Suprapubic skin (tissue), 4 donors: Measurements from ENCODE around the gene MORC3. TPM values are rescaled to one million over a fixed set of nuclear protein-coding genes. Genes with fewer than 3 reads are reported as not detected.
"Not testable (repeated sequence)": the region's sequence is repeated elsewhere in the genome, so short reads cannot be mapped to it uniquely, and the experiment has no call there.

ENCODE experiments used
- DNase-seq, 2 donors: peaks; one replicate each; pipeline ENCODE4 v3.0.0-alpha.2; 2019; ENCODE audit warnings: low spot score in 2 of 2
- H3K27ac ChIP-seq: fragments of 200-600 bp; sonication (generic); one replicate; pipeline ENCODE4 v1.5.1; 2019
- H3K27me3 ChIP-seq: fragments of 200-600 bp; sonication (generic); one replicate; pipeline ENCODE4 v1.5.1; 2019
- H3K36me3 ChIP-seq: fragments of 200-600 bp; sonication (generic); one replicate; pipeline ENCODE4 v1.5.1; 2019
- H3K4me1 ChIP-seq: fragments of 200-600 bp; sonication (generic); one replicate; pipeline ENCODE4 v1.5.1; 2019
- H3K4me3 ChIP-seq: fragments of 200-600 bp; sonication (generic); one replicate; pipeline ENCODE4 v1.5.1; 2019; ENCODE audit warnings: mild to moderate bottlenecking
- H3K9me3 ChIP-seq: fragments of 200-600 bp; sonication (generic); one replicate; pipeline ENCODE4 v1.5.1; 2019
- CTCF ChIP-seq, 2 donors: fragments of 200-600 bp in 1 of 2; fragments of 450-650 bp in 1 of 2; sonication (generic) in 1 of 2; IDR thresholded peaks; one replicate each; pipeline ENCODE4 v1.5.1; 2016 to 2019; ENCODE audit warnings: antibody characterized with exemption in 2 of 2, mild to moderate bottlenecking in 1 of 2, moderate library complexity in 1 of 2
- EP300 ChIP-seq: sonication (generic); formaldehyde crosslinking; IDR thresholded peaks from one replicate; pipeline ENCODE4 v1.6.1; 2017; ENCODE audit warnings: antibody characterized with exemption
- POLR2A ChIP-seq, 2 donors: fragments of 450-650 bp; IDR thresholded peaks; one replicate each; pipeline ENCODE4 v1.6.1; 2017; ENCODE audit warnings: antibody characterized with exemption in 2 of 2, mild to moderate bottlenecking in 2 of 2, moderate library complexity in 2 of 2
- POLR2AphosphoS5 ChIP-seq, 3 donors: sonication (generic); formaldehyde crosslinking; IDR thresholded peaks; one replicate each; pipeline ENCODE4 v1.6.1; 2017; ENCODE audit warnings: antibody characterized with exemption in 3 of 3
- WGBS: methylation state at CpG from one replicate; pipeline ENCODE4 v1.1.5; 2018; 5-methylcytosine and 5-hydroxymethylcytosine counted together
- total RNA-seq, 4 donors: library from RNA; depleted of rRNA; stranded (reverse); fragments of >200 nt; gene quantifications; one replicate each; pipeline ENCODE4 v1.1.0, GENCODE V29; 2016

MORC3 gene
- total RNA-seq, 4 donors from 2014 or later, result 47.2 to 61.2 (median 47.7) TPM

- DNase-seq, result peak in 1 of 2 donors; percentile 41
- Histone ChIP-seq H3K36me3 (peaks cover 16% of the 10 kb centered on the region), H3K27me3 (no peaks in the 10 kb centered on the region), H3K4me1 (no peaks in the 10 kb centered on the region), H3K9me3 (no peaks in the 10 kb centered on the region), H3K4me3 (no peak overlapping the region), H3K27ac (no peak overlapping the region)
- WGBS, result 87% methylated on average over 6 of the region's 6 CpGs
- TF ChIP-seq POLR2A (IDR thresholded peaks at IDR 0.05), result no peak
Observed at GRCh38 chr21:36395353-36396111, 75.5 kb downstream of the MORC3 start.

GRCh38 chr21:36396325-36396724 is 76.3 kb downstream of the MORC3 start:
- Histone ChIP-seq H3K27me3 (no peaks in the 10 kb centered on the region), H3K36me3 (peaks cover 16% of the 10 kb centered on the region), H3K9me3 (no peaks in the 10 kb centered on the region), H3K27ac (no peak overlapping the region), H3K4me1 (no peaks in the 10 kb centered on the region), H3K4me3 (no peak overlapping the region)
- TF ChIP-seq CTCF (IDR thresholded peaks at IDR 0.05) (no peak), POLR2AphosphoS5 (IDR thresholded peaks at IDR 0.05) (no peak), POLR2A (IDR thresholded peaks at IDR 0.05) (no peak), EP300 (no peak)
- WGBS, result 72% methylated on average over 3 of the region's 3 CpGs
- DNase-seq, result peak in 1 of 2 donors; percentile 0

GRCh38 chr21:36396971-36397370 is 77.0 kb downstream of the MORC3 start:
- WGBS, result 93% methylated on average over 4 of the region's 4 CpGs
- no peaks in the 10 kb centered on the region for H3K4me1 ChIP-seq
- H3K4me3 ChIP-seq, result no peak overlapping the region
- no peaks in the 10 kb centered on the region for H3K27me3 ChIP-seq
- peaks cover 17% of the 10 kb centered on the region for H3K36me3 ChIP-seq
- no peaks in the 10 kb centered on the region for H3K9me3 ChIP-seq
- TF ChIP-seq POLR2AphosphoS5 (IDR thresholded peaks at IDR 0.05) (no peak), POLR2A (IDR thresholded peaks at IDR 0.05) (no peak), CTCF (IDR thresholded peaks at IDR 0.05) (no peak), EP300 (no peak)
- H3K27ac ChIP-seq, result no peak overlapping the region
- peak; percentile 30 to 63 for DNase-seq

GRCh38 chr21:36397606-36398005 is 77.6 kb downstream of the MORC3 start:
- no peaks in the 10 kb centered on the region for H3K27me3 ChIP-seq
- TF ChIP-seq CTCF (IDR thresholded peaks at IDR 0.05) (no peak), POLR2AphosphoS5 (IDR thresholded peaks at IDR 0.05) (no peak), EP300 (no peak), POLR2A (IDR thresholded peaks at IDR 0.05) (no peak)
- no peaks in the 10 kb centered on the region for H3K4me1 ChIP-seq
- H3K36me3 ChIP-seq, result peaks cover 18% of the 10 kb centered on the region
- H3K4me3 ChIP-seq, result no peak overlapping the region
- no peak for DNase-seq
- 76% methylated on average over 5 of the region's 5 CpGs for WGBS
- H3K9me3 ChIP-seq, result no peaks in the 10 kb centered on the region
- H3K27ac ChIP-seq, result no peak overlapping the region

GRCh38 chr21:36399736-36400135 is 79.7 kb downstream of the MORC3 start:
- H3K27me3 ChIP-seq, H3K4me3 ChIP-seq, H3K9me3 ChIP-seq, H3K4me1 ChIP-seq, H3K27ac ChIP-seq: not testable (repeated sequence)
- 98% methylated on average over 7 of the region's 9 CpGs for WGBS
- DNase-seq, result peak in 1 of 2 donors; percentile 34
- H3K36me3 ChIP-seq, result peaks cover 20% of the 10 kb centered on the region

GRCh38 chr21:36400719-36401118 is 80.7 kb downstream of the MORC3 start:
- H3K4me1 ChIP-seq, result no peaks in the 10 kb centered on the region
- no peak for DNase-seq
- WGBS, result 91% methylated on average over 8 of the region's 8 CpGs
- peaks cover 17% of the 10 kb centered on the region for H3K36me3 ChIP-seq
- H3K4me3 ChIP-seq, result no peak overlapping the region
- H3K27ac ChIP-seq, result no peak overlapping the region
- H3K27me3 ChIP-seq, result no peaks in the 10 kb centered on the region
- TF ChIP-seq EP300, result no peak
- no peak for TF ChIP-seq POLR2AphosphoS5 (IDR thresholded peaks at IDR 0.05)
- TF ChIP-seq POLR2A (IDR thresholded peaks at IDR 0.05), result no peak
- no peak for TF ChIP-seq CTCF (IDR thresholded peaks at IDR 0.05)
- H3K9me3 ChIP-seq, result no peaks in the 10 kb centered on the region
